Neural progenitor cell (in vitro differentiated cells): Measurements from ENCODE around the gene KCNQ1.

Experiments used
- CTCF ChIP-seq: fragments of 200-600 bp; sonication (generic); IDR thresholded peaks from 2 replicates; pipeline ENCODE4 v1.5.1; 2017; ENCODE audit warnings: antibody characterized with exemption, mild to moderate bottlenecking
- EZH2 ChIP-seq: fragments of 200-600 bp; sonication (generic); IDR thresholded peaks from 2 replicates; pipeline ENCODE4 v1.6.1; 2017; ENCODE audit warnings: antibody characterized with exemption, mild to moderate bottlenecking, moderate library complexity
- EZH2phosphoT487 ChIP-seq: fragments of 200-600 bp; sonication (generic); IDR thresholded peaks from 2 replicates; pipeline ENCODE4 v1.6.1; 2017; ENCODE audit warnings: antibody characterized with exemption

GRCh38 chr11:2736577-2737225 is 291.9 kb downstream of the KCNQ1 start:
- TF ChIP-seq EZH2, result no peak
- no peak for TF ChIP-seq CTCF
- no peak for TF ChIP-seq EZH2phosphoT487
